Neuronal stem cell (in vitro differentiated cells): ENCODE measurements around the gene APC2.

Experiments used
- DNase-seq: peaks from one replicate; pipeline ENCODE4 v3.0.0-alpha.2; 2013; ENCODE audit warnings: low spot score
- H2AFZ ChIP-seq: one replicate; pipeline ENCODE4 v1.6.1; 2013; ENCODE audit warnings: mild to moderate bottlenecking, low read length, inconsistent platforms
- H2AK5ac ChIP-seq: 2 replicates; pipeline ENCODE4 v1.6.1; 2013; ENCODE audit warnings: low read depth, mild to moderate bottlenecking, inconsistent platforms, low read length, moderate library complexity, mixed read lengths
- H2BK120ac ChIP-seq: 2 replicates; pipeline ENCODE4 v1.6.1; 2013; ENCODE audit warnings: low read depth, mild to moderate bottlenecking, inconsistent platforms, low read length, moderate library complexity, mixed read lengths
- H2BK12ac ChIP-seq: one replicate; pipeline ENCODE4 v1.6.1; 2013; ENCODE audit warnings: low read length, inconsistent platforms
- H2BK15ac ChIP-seq: 2 replicates; pipeline ENCODE4 v1.6.1; 2013; ENCODE audit warnings: mild to moderate bottlenecking, low read length, inconsistent platforms, mixed read lengths
- H2BK5ac ChIP-seq: one replicate; pipeline ENCODE4 v1.6.1; 2013; ENCODE audit warnings: inconsistent platforms, mild to moderate bottlenecking, low read length, moderate library complexity
- H3K14ac ChIP-seq: one replicate; pipeline ENCODE4 v1.6.1; 2013; ENCODE audit warnings: low read length, inconsistent platforms
- H3K18ac ChIP-seq: 2 replicates; pipeline ENCODE4 v1.6.1; 2013; ENCODE audit warnings: low read length, inconsistent platforms
- H3K23ac ChIP-seq: 2 replicates; pipeline ENCODE4 v1.6.1; 2013; ENCODE audit warnings: low read depth, mild to moderate bottlenecking, mixed read lengths, low read length, inconsistent platforms; ENCODE audit not compliant: poor library complexity
- H3K27ac ChIP-seq: replicated peaks from 3 replicates; pipeline ENCODE4 v1.5.1; 2013; ENCODE audit warnings: low read length, inconsistent platforms
- H3K27me3 ChIP-seq, 3 experiments: 2 replicates each; pipeline ENCODE4 v1.6.1; 2013; ENCODE audit warnings: low read length in 3 of 3, mild to moderate bottlenecking in 2 of 3, inconsistent platforms in 1 of 3, low read depth in 1 of 3, mixed read lengths in 1 of 3, moderate library complexity in 1 of 3; ENCODE audit not compliant: control insufficient read depth in 3 of 3, insufficient read depth in 3 of 3
- H3K36me3 ChIP-seq, 2 donors: replicated peaks in 1 of 2; 2 replicates each; pipeline ENCODE4 v1.6.1; 2013; ENCODE audit warnings: low read length in 2 of 2; ENCODE audit not compliant: control insufficient read depth in 2 of 2, insufficient read depth in 2 of 2
- H3K4ac ChIP-seq: 2 replicates; pipeline ENCODE4 v1.6.1; 2013; ENCODE audit warnings: inconsistent platforms, mild to moderate bottlenecking, low read length, moderate library complexity
- H3K4me1 ChIP-seq, 2 donors: 1 replicate in 1 of 2; 2 replicates in 1 of 2; pipeline ENCODE4 v1.6.1; 2013; ENCODE audit warnings: low read length in 2 of 2, low read depth in 1 of 2; ENCODE audit not compliant: control insufficient read depth in 2 of 2, insufficient read depth in 1 of 2
- H3K4me2 ChIP-seq: one replicate; pipeline ENCODE4 v1.6.1; 2013; ENCODE audit warnings: mild to moderate bottlenecking, low read length, inconsistent platforms; ENCODE audit not compliant: insufficient read depth, poor library complexity, severe bottlenecking
- H3K4me3 ChIP-seq, 2 donors: 2 replicates each; pipeline ENCODE4 v1.5.1; 2013; ENCODE audit warnings: low read length in 2 of 2, mild to moderate bottlenecking in 2 of 2, inconsistent platforms in 1 of 2, moderate library complexity in 1 of 2
- H3K79me1 ChIP-seq: one replicate; pipeline ENCODE4 v1.6.1; 2013; ENCODE audit warnings: low read depth, mild to moderate bottlenecking, inconsistent platforms, low read length, moderate library complexity
- H3K9ac ChIP-seq: one replicate; pipeline ENCODE4 v1.6.1; 2013; ENCODE audit warnings: mild to moderate bottlenecking, low read depth, low read length, inconsistent platforms; ENCODE audit not compliant: poor library complexity
- H3K9me3 ChIP-seq, 2 donors: replicated peaks in 1 of 2; 2 replicates each; pipeline versions ENCODE3 to v1.6.1; 2013; ENCODE audit warnings: low read length in 2 of 2, mild to moderate bottlenecking in 2 of 2, inconsistent platforms in 1 of 2, low read depth in 1 of 2, mixed read lengths in 1 of 2, moderate library complexity in 1 of 2; ENCODE audit not compliant: control insufficient read depth in 2 of 2, insufficient read depth in 1 of 2
- H4K8ac ChIP-seq: one replicate; pipeline ENCODE4 v1.6.1; 2013; ENCODE audit warnings: low read depth, mild to moderate bottlenecking, inconsistent platforms, low read length, moderate library complexity
- H4K91ac ChIP-seq: one replicate; pipeline ENCODE4 v1.6.1; 2013; ENCODE audit warnings: low read length, low read depth, mild to moderate bottlenecking, inconsistent platforms; ENCODE audit not compliant: poor library complexity
- WGBS, 2 donors: extraction: QIAGEN DNeasy Blood & Tissue Kit; methylation state at CpG; one replicate each; pipeline ENCODE4 v1.1.7; 2013; ENCODE audit warnings: missing lambda C conversion rate in 2 of 2, mixed read lengths in 1 of 2; ENCODE audit not compliant: insufficient read length in 2 of 2, insufficient replicate concordance in 1 of 2; ENCODE audit errors: extremely low coverage in 2 of 2; 5-methylcytosine and 5-hydroxymethylcytosine counted together

APC2 gene

GRCh38 chr19:1435378-1435989 is 14.4 kb upstream of the APC2 start:
- H3K79me1 ChIP-seq, result peaks cover 25% of the 10 kb centered on the region
- H2BK5ac ChIP-seq, result no peak overlapping the region
- H2AFZ ChIP-seq, result no peak overlapping the region
- H3K27ac ChIP-seq, result no peak overlapping the region
- no peak overlapping the region for H3K14ac ChIP-seq
- H4K91ac ChIP-seq, result no peak overlapping the region
- H3K4ac ChIP-seq, result no peak overlapping the region
- H3K27me3 ChIP-seq, result no peaks in the 10 kb centered on the region
- no peak overlapping the region for H3K4me3 ChIP-seq
- DNase-seq, result no peak
- no peak overlapping the region for H3K23ac ChIP-seq
- H4K8ac ChIP-seq, result no peak overlapping the region
- no peak overlapping the region for H2BK120ac ChIP-seq
- peak overlapping the region; percentile 66 for H3K9ac ChIP-seq
- no peak overlapping the region for H2BK15ac ChIP-seq
- no peaks in the 10 kb centered on the region for H3K9me3 ChIP-seq
- H3K4me2 ChIP-seq, result no peak overlapping the region
- no peak overlapping the region for H2BK12ac ChIP-seq
- no CpG with 5 or more reads among the region's 21 CpGs for WGBS, 2 donors
- H2AK5ac ChIP-seq, result no peak overlapping the region
- H3K4me1 ChIP-seq, result peaks cover 4% of the 10 kb centered on the region in 2 donors
- no peak overlapping the region for H3K18ac ChIP-seq
- peaks cover 42 to 61% of the 10 kb centered on the region in 2 donors for H3K36me3 ChIP-seq

DNA sequence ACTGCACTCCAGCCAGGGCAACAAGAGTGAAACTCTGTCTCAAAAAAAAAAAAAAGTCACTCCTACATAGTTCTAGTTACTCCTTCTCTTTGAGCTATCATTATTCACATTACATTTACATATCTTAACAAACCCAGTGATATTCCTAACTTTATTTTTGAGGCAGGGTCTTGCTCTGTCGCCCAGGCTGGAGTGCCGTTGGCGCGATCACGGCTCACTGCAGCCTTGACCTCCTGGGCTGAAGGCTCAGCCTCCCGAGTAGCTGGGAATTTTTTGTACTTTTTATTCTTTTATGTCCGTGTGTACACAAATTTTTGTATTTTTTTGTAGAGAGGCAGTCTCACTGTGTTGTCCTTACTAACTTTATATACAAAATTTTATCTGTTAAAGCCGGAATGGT is 12.3 kb upstream of the APC2 start:
- H2BK120ac ChIP-seq, result no peak overlapping the region

DNA sequence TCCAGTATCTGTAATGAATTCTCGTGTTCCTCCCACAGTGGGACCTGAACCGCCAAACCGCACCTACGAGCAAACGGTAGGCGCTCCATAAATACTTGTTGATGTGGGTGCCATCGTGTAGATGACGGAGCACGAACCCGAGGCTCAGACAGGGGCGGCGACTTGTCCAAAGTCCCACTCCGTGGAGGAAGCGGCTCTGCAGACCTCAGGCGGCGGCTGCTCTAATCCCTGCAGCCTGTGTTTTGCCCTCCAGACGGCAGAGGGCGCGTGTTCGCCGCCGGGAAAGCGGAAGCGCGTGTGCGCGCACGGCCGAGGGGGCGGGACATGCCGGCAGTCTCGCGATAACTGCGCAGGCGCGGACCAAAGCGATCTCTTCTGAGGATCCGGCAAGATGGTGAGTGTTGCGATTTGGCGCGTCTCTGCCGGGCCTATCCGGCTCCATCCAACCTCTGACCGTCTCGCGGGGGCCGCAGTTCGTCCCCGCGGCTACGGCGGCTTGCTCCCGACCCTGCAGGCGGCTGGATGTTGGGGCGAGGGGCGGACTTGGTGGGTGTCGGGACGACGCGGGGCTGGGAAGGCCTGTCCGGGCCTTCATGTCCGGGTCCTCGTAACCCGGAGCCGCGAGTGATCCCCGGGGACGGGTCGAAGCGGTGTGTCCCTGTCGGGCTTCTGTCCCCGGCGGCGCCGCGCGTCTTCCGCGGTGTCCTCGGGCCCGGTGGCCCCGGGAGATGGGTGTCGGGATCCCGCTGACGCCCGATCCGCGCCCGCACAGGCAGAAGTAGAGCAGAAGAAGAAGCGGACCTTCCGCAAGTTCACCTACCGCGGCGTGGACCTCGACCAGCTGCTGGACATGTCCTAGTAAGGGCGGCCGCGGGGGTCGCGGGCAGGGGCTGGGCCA is 11.6 kb upstream of the APC2 start, which contains the start of gene RPS15:
Gene RPS15 (plus strand): TSS at position 362 of the 898 bp plus-strand sequence. CDS start 30 bp downstream, at position 392.
- no peak within 1 kb of the TSS for H4K91ac ChIP-seq
- peak within 1 kb of the TSS; percentile 83 for H3K27ac ChIP-seq
- H3K4me1 ChIP-seq, result peaks cover 4% of the 10 kb centered on the region in 2 donors
- H4K8ac ChIP-seq, result no peak within 1 kb of the TSS
- no peak within 1 kb of the TSS for H3K4ac ChIP-seq
- peak; percentile 96 for DNase-seq
- H3K4me2 ChIP-seq, result peak within 1 kb of the TSS; percentile 91
- WGBS, 2 donors, result no CpG with 5 or more reads among the region's 100 CpGs
- peaks cover 21% of the 10 kb centered on the region for H3K79me1 ChIP-seq
- H2BK5ac ChIP-seq, result peak within 1 kb of the TSS; percentile 87
- peak within 1 kb of the TSS; percentile 97 for H3K14ac ChIP-seq
- peak within 1 kb of the TSS; percentile 93 for H2AK5ac ChIP-seq
- no peaks in the 10 kb centered on the region for H3K27me3 ChIP-seq
- peak within 1 kb of the TSS; percentile 100 for H3K18ac ChIP-seq
- H3K36me3 ChIP-seq, result peaks cover 46 to 67% of the 10 kb centered on the region in 2 donors
- H2BK15ac ChIP-seq, result no peak within 1 kb of the TSS
- H3K4me3 ChIP-seq, result peak within 1 kb of the TSS; percentile 89 to 92
- peak within 1 kb of the TSS; percentile 99 for H3K23ac ChIP-seq
- H2AFZ ChIP-seq, result peak within 1 kb of the TSS; percentile 67
- peak within 1 kb of the TSS; percentile 99 for H3K9ac ChIP-seq
- H2BK120ac ChIP-seq, result no peak within 1 kb of the TSS
- peaks cover 0 to 2% of the 10 kb centered on the region in 2 donors for H3K9me3 ChIP-seq
- H2BK12ac ChIP-seq, result no peak within 1 kb of the TSS

More for the DNA sequence above, 12.3 kb upstream of the APC2 start:
- no CpG with 5 or more reads among the region's 8 CpGs for WGBS, 2 donors
- H2BK15ac ChIP-seq, result no peak overlapping the region
- H3K4ac ChIP-seq, result no peak overlapping the region
- H3K23ac ChIP-seq, result no peak overlapping the region
- no peak overlapping the region for H4K8ac ChIP-seq
- no peak overlapping the region for H2BK12ac ChIP-seq
- H3K4me1 ChIP-seq, result peaks cover 4% of the 10 kb centered on the region in 2 donors
- no peak for DNase-seq
- H3K27me3 ChIP-seq, result no peaks in the 10 kb centered on the region
- H3K4me3 ChIP-seq, result no peak overlapping the region
- H3K36me3 ChIP-seq, result peaks cover 50 to 68% of the 10 kb centered on the region in 2 donors
- peaks cover 25% of the 10 kb centered on the region for H3K79me1 ChIP-seq
- no peak overlapping the region for H2BK5ac ChIP-seq
- H4K91ac ChIP-seq, result no peak overlapping the region
- H3K27ac ChIP-seq, result no peak overlapping the region
- H3K9ac ChIP-seq, result no peak overlapping the region
- H3K9me3 ChIP-seq, result peaks cover 0 to 2% of the 10 kb centered on the region in 2 donors
- H3K4me2 ChIP-seq, result no peak overlapping the region
- no peak overlapping the region for H3K14ac ChIP-seq
- peak overlapping the region; percentile 67 for H2AFZ ChIP-seq
- no peak overlapping the region for H3K18ac ChIP-seq
- no peak overlapping the region for H2AK5ac ChIP-seq

- peak overlapping the region; percentile 99 for H3K9ac ChIP-seq
- H3K4me3 ChIP-seq, result peak overlapping the region; percentile 89 to 92
- no peaks in the 10 kb centered on the region for H3K27me3 ChIP-seq
- peaks cover 4% of the 10 kb centered on the region in 2 donors for H3K4me1 ChIP-seq
- peaks cover 21% of the 10 kb centered on the region for H3K79me1 ChIP-seq
- H2BK12ac ChIP-seq, result no peak overlapping the region
- H3K4me2 ChIP-seq, result peak overlapping the region; percentile 91
- H3K4ac ChIP-seq, result no peak overlapping the region
- H3K9me3 ChIP-seq, result peaks cover 0 to 2% of the 10 kb centered on the region in 2 donors
- WGBS, 2 donors, result no CpG with 5 or more reads among the region's 26 CpGs
- peak overlapping the region; percentile 99 for H3K23ac ChIP-seq
- H3K36me3 ChIP-seq, result peaks cover 39 to 62% of the 10 kb centered on the region in 2 donors
- no peak overlapping the region for H2BK120ac ChIP-seq
- H2BK15ac ChIP-seq, result no peak overlapping the region
- no peak overlapping the region for H3K27ac ChIP-seq
- DNase-seq, result no peak
- peak overlapping the region; percentile 87 for H2BK5ac ChIP-seq
- peak overlapping the region; percentile 93 for H2AK5ac ChIP-seq
- no peak overlapping the region for H2AFZ ChIP-seq
- no peak overlapping the region for H3K14ac ChIP-seq
- H4K8ac ChIP-seq, result no peak overlapping the region
- peak overlapping the region; percentile 100 for H3K18ac ChIP-seq
- H4K91ac ChIP-seq, result no peak overlapping the region
These were observed 11.0 kb upstream of the APC2 start for GRCh38 chr19:1438933-1439354.
